ENCODE measurements around the gene MFAP4.
"Not testable (repeated sequence)": the region's sequence is repeated elsewhere in the genome, so short reads cannot be mapped to it uniquely, and the experiment has no call there.

MFAP4 gene

GRCh38 chr17:19360772-19361171 lies 26.2 kb downstream of the MFAP4 start:
- DNase-seq: peak in 1 of 10 donors; percentile 22
- intact Hi-C loops (cut with DNase I): loop anchor here (5.0 to 10.0 kb wide), 2 partner anchors 147 to 284 kb away; partner anchors contain the start of gene ALDH3A2

GRCh38 chr17:19359856-19360255 lies 27.1 kb downstream of the MFAP4 start:
- intact Hi-C loops (cut with DNase I): loop anchor here (5.0 to 10.0 kb wide), 2 partner anchors 147 to 285 kb away; partner anchors contain the start of gene ALDH3A2
- no peak for DNase-seq

GRCh38 chr17:19359151-19359550 lies 27.8 kb downstream of the MFAP4 start:
- intact Hi-C loops (cut with DNase I): no loop called here
- peak in 1 of 10 donors; percentile 34 for DNase-seq

GRCh38 chr17:19357761-19358160 lies 29.2 kb downstream of the MFAP4 start:
- peak in 2 of 10 donors; percentile 71 to 74 for DNase-seq
- intact Hi-C loops (cut with DNase I): no loop called here

- DNase-seq: peak in 1 of 10 donors; percentile 15
- intact Hi-C loops (cut with DNase I): no loop called here
Measured at GRCh38 chr17:19357351-19357750, 29.6 kb downstream of the MFAP4 start.

- no peak for DNase-seq
- intact Hi-C loops (cut with DNase I): no loop called here
Measured at GRCh38 chr17:19354748-19355147, 32.2 kb downstream of the MFAP4 start.

- intact Hi-C loops (cut with DNase I): not testable (repeated sequence)
- peak in 2 of 10 donors; percentile 9 to 54 for DNase-seq
Measured at GRCh38 chr17:19353401-19353800, 33.6 kb downstream of the MFAP4 start.

- intact Hi-C loops (cut with DNase I): no loop called here
- DNase-seq: peak in 2 of 10 donors; percentile 24 to 49
Measured at GRCh38 chr17:19348806-19349205, 38.2 kb downstream of the MFAP4 start.

GRCh38 chr17:19348081-19348650 lies 38.8 kb downstream of the MFAP4 start:
- intact Hi-C loops (cut with DNase I): no loop called here
- peak in 1 of 10 donors; percentile 73 for DNase-seq

GRCh38 chr17:19347323-19348080 lies 39.5 kb downstream of the MFAP4 start:
- peak in 2 of 10 donors; percentile 57 to 67 for DNase-seq
- intact Hi-C loops (cut with DNase I): no loop called here

GRCh38 chr17:19346351-19347255 lies 40.4 kb downstream of the MFAP4 start:
- peak in 7 of 10 donors; percentile 47 to 93 (median 61) for DNase-seq
- intact Hi-C loops (cut with DNase I): no loop called here

- intact Hi-C loops (cut with DNase I): no loop called here
- peak in 1 of 10 donors; percentile 14 for DNase-seq
Measured at GRCh38 chr17:19345486-19346350, 41.3 kb downstream of the MFAP4 start.

- peak in 2 of 10 donors; percentile 46 to 77 for DNase-seq
- intact Hi-C loops (cut with DNase I): no loop called here
Measured at GRCh38 chr17:19345067-19345460, 41.9 kb downstream of the MFAP4 start.

GRCh38 chr17:19344311-19345066 lies 42.5 kb downstream of the MFAP4 start:
- intact Hi-C loops (cut with DNase I): no loop called here

GRCh38 chr17:19343671-19344151 lies 43.3 kb downstream of the MFAP4 start:
- DNase-seq: peak in 2 of 10 donors; percentile 72 to 80
- intact Hi-C loops (cut with DNase I): no loop called here

More at GRCh38 chr17:19344311-19345066, 42.5 kb downstream of the MFAP4 start:
- peak in 2 of 10 donors; percentile 57 to 82 for DNase-seq

- peak in 1 of 10 donors; percentile 6 for DNase-seq
- intact Hi-C loops (cut with DNase I): no loop called here
Measured at GRCh38 chr17:19343256-19343630, 43.7 kb downstream of the MFAP4 start.

GRCh38 chr17:19342611-19343255 lies 44.3 kb downstream of the MFAP4 start:
- DNase-seq: peak in 2 of 10 donors; percentile 59 to 85
- intact Hi-C loops (cut with DNase I): no loop called here
